ENCODE results near the gene CMPK2.
A peak's percentile ranks its signal among the peaks of the same experiment; 100 is the strongest.
"Not testable (repeated sequence)": the region's sequence is repeated elsewhere in the genome, so short reads cannot be mapped to it uniquely, and the experiment has no call there.

The CMPK2 gene

DNA sequence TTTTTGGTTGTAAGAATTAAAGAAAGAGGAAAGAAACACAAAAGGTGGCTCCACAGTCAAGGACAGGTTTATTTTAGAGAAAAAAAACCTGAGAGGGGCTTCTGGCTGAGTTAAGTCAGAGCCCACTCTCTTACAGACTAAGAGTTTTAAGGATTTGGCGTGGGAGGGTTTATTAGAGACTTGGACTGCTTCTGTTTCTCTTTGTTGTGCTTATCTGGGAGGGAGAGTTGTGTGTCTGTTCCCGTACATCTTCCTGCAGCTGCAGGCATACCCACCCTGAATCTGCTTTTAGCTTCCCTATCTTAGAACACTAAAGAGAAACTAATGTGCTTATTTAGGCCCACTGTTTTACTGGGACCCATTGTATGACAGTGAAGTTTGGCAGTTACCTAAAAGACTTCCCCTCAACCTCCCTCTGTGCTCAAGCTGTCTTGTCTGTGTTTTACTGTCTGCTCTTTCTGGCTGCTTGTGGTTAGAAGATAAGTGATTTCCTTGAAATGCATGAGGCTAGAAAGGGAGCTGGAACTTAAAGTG is 14.6 kb upstream of the CMPK2 start:
- no peak for DNase-seq

GRCh38 chr2:6879011-6879410 is 13.3 kb upstream of the CMPK2 start:
- no peak for DNase-seq

DNA sequence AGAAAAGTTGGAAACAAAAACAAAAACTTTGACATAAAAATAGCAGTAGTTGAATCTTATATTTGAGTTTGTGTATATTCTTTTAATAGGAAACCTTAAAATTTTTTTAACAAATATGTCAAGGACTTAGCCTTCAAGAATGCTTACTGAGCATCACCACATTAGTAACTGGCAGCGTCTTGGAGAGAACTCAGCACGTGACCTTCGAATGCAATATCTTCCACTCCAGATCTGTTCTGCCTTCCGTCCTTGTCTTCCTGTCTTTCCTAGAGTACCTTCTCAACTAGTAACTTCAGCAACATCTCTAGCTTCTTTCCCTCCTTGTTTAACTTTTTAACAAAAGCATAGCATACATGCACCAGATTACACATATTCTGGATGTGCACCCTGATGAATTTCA is 12.8 kb upstream of the CMPK2 start:
- DNase-seq, result no peak

DNA sequence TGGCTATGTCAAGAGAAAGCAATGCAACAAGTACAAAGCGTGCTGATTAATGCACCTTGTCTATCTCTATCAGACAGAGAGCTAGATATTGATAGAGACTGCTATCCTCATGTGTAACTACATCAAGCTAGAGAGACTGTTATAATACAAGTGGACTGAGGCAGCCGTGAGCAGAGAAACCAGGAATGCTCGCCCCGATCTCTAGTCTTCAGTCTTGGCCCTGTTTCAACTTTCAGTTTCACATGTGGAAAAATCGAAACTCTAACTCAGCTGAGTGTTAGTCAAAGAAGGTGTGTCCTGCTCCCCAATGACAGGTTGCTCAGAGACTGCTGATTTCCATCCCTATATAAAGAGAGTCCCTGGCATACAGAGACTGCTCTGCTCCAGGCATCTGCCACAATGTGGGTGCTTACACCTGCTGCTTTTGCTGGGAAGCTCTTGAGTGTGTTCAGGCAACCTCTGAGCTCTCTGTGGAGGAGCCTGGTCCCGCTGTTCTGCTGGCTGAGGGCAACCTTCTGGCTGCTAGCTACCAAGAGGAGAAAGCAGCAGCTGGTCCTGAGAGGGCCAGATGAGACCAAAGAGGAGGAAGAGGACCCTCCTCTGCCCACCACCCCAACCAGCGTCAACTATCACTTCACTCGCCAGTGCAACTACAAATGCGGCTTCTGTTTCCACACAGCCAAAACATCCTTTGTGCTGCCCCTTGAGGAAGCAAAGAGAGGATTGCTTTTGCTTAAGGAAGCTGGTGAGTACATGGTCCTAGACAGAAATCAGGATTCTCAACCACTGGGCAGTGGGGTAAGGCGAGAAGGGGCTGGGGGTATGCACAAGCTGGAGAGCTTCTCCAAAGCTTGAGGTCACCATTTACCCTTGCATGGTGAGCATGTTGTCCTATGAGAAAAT is 11.9 kb upstream of the CMPK2 start, which contains the start of gene RSAD2:
Gene RSAD2 (plus strand): TSS at position 376 of the 903 bp plus-strand sequence. CDS start 24 bp downstream, at position 400.
- DNase-seq, result no peak

- DNase-seq, result no peak
Measured at GRCh38 chr2:6876309-6876708, 10.6 kb upstream of the CMPK2 start.

GRCh38 chr2:6874032-6874431 is 8.3 kb upstream of the CMPK2 start:
- no peak for DNase-seq

DNA sequence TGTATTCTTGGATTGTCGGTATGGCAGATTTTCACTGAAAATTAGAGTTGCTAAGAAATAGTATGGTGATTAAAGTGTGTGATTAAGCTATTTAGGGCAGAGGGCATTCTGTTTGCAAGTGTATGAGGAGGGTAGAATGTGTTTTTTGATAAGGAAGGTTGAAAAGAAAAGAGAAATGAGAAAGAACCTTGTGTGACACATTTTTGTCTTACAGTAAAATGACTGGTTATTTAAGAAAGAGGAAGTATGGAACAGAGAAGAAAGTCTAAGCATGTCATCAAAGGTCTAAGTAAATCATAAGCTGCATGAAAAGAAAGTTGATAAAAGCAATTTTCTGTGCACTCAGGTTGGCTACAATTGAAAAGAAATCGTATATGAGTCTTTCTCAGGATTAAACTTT is 6.7 kb upstream of the CMPK2 start:
- no peak for DNase-seq

DNA sequence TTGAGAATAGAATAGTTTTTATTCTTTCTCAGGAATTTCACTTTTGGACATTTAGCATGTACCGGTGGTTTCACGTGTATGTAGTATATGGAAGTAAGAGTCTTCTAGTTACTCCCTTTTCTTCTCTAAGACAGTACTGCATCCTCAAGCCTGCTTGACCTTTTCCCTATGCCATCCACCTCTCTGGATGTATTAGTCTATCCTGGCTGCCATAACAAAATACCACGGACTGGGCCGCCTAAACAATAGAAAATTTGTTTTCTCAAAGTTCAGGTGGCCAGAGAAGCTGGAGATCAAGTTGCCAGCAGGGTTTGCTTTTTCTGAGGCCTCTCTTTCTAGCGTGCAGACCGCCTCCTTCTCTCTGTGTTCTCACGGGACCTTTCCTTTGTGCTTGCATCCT is 1.3 kb upstream of the CMPK2 start:
- DNase-seq, result no peak

- DNase-seq, result peak; percentile 70
Measured at GRCh38 chr2:6866275-6866671, 566 bp upstream of the CMPK2 start.

- peak; percentile 35 for DNase-seq
Measured at GRCh38 chr2:6864923-6865345, 773 bp downstream of the CMPK2 start.

DNA sequence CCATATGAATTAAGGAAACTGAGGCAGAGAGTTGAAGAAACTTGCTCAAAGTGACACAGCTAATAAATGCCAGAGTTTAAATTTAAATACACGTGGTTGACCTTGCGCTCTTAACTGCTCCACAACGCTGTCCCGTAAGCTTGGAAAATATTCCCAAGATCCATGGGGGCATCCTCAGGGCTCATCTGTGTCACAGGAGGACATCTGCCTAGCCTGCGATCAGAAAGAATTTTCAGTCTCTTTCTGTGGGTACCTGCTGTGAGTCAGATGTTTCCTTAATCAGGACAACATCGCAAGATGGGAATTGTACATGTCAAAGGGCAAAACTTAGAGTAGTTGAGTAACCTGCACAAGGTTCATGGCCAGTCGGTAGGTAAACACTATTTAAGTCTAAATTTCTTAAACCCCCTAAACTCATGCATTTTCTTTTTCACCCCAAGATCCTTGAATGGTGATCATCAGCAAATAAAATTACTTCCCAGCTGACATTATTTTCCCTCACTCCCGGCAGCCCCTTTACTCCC is 1.4 kb downstream of the CMPK2 start:
- DNase-seq, result peak; percentile 25

DNA sequence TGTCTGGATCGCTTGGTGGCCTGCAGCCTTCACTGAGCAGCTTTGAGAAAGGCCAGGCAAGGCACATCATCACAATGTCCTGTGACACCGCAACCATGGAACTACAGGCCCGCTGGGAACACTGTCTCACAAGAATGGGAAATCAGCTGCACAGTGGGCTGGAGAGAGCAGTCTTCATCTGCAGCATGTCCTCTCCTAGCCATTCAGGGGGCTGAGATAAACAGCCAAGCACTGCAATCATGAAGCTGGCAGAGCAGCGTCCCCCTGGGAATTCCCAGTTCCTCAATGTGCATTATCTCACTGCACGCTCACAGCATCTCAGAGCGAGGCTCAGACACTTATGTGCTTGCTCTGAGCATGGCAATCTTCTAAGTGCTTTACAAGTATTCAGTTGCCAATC is 1.9 kb downstream of the CMPK2 start:
- peak; percentile 84 for DNase-seq

- DNase-seq, result no peak
Measured at GRCh38 chr2:6860296-6860695, 5.4 kb downstream of the CMPK2 start.

GRCh38 chr2:6858466-6859027 is 7.2 kb downstream of the CMPK2 start:
- not testable (repeated sequence) for DNase-seq

- no peak for DNase-seq
Measured at GRCh38 chr2:6856548-6856920, 9.2 kb downstream of the CMPK2 start.

GRCh38 chr2:6855860-6856547 is 9.7 kb downstream of the CMPK2 start:
- DNase-seq, result no peak

GRCh38 chr2:6854416-6854815 is 11.3 kb downstream of the CMPK2 start:
- DNase-seq, result no peak

DNA sequence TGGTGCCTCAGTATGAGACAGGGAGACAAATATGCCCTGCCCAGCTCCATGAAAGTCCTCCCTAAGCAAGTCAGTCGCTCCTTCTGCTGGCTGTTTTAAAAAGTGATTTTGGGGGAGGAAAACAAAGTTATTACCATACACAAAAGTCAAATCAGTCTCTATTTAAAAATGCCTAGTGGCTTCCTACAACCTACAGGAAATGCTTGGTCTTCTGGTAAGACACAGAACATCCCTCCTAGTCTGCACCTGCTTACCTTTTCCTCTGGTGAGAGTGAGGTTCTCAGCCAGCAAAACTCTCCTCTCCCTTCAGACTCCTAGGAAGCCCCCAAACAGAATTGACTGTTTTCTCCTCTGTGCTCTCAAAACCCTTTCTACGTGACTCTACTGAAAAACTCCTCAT is 13.5 kb downstream of the CMPK2 start:
- no peak for DNase-seq

DNA sequence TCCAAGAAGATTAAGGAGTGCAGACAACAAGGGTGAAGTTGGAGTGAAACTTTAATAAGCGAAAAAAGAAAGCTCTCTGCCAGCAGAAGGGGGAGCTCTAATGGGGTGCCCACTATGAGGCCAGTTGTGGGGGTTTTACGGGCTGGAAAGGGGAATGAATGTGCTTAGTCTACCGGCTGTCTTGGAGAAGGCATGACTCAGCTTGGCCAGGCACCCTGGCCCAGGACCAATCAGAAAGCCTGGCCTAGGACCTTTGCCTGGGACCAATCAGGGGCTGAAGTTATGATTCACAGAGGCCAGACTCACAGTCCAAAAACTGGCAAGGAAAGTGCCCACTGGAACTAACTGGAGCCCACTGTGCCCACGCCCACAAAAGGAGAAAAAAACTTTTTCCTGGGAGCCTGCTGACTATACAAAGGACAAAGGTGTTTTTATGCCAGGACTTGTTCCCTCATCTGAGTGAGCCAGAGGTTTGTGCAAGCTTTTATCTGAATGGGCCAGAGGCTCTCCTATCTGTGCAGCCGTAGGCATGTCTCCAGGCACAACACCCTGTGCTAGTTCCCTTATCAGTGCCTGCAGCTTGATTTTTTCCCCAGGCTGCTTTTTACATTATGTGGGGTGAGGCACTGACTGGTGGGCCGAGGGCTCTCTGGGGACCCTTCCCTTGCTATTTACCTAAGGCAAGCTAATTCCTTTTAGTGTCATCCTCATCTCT is 18.6 kb downstream of the CMPK2 start:
- DNase-seq, result no peak

DNA sequence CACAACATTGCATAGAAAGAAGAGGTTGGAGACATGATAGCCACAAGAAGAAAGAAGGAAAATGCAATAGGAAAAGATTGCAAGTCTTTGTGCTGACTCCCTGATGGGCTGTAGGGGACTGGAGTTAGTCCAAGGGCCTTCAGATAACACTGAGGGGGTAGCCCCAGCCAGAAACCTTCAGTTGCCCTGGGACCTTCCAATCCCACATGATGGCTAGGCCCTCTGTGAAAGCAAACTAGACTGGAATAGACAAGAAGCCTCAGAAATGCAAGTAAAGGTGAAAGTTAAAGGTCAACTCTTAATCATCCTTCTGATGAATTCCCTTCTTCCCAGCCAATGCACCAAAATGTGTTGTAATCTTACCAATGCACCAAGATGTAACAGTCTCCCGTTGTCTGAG is 19.2 kb downstream of the CMPK2 start:
- no peak for DNase-seq

- no peak for DNase-seq
Measured at GRCh38 chr2:6845903-6846302, 19.8 kb downstream of the CMPK2 start.

DNA sequence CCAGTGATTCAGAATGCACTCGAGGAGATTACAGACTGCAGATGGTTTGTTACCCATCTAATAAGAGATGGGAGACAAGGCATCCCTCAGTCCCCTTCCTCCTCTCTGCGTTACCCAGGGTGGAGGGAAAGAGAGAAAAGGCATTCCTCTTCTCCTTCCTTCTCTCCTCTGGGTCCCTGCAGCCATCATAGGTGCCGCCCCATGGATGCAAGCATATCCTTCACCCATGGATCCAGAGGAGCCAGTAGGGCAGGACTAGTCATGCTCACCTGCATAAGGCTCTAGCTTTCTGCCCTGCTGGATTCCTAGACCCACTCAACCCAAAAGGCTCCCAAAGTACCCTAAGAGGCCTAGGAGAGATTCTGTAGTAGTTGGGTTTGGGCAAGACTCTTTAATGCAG is 20.4 kb downstream of the CMPK2 start:
- DNase-seq, result peak; percentile 42

All from eye (tissue), 1 donor.